T-cell (primary cell): ENCODE results near the gene ZNF79. TPM values are rescaled to one million over a fixed set of nuclear protein-coding genes. Genes with fewer than 3 reads are reported as not detected.
A peak's percentile ranks its signal among the peaks of the same experiment; 100 is the strongest.

Experiments
- ATAC-seq, 4 experiments: fragments of 200-7000 bp in 3 of 4; fragments of 150-1000 bp in 1 of 4; cut with Tn5 transposase; replicated peaks in 1 of 4; 1 replicate in 3 of 4; 2 replicates in 1 of 4; pipeline ENCODE4 v1.10.0; 2021; ENCODE audit warnings: moderate library complexity in 3 of 4, mild to moderate bottlenecking in 2 of 4, moderate number of reproducible peaks in 1 of 4
- CTCF ChIA-PET, 2 donors: fragments of 300-600 bp; sonication (Branson Sonifier 250); formaldehyde crosslinking; loops; one replicate each; lab custom pipeline; 2022; ENCODE audit warnings: antibody characterized with exemption in 2 of 2; lab: Charles Lee
- POLR2A ChIA-PET, 2 donors: fragments of 300-600 bp; sonication (Branson Sonifier 250); formaldehyde crosslinking; loops; one replicate each; lab custom pipeline; 2022; ENCODE audit warnings: antibody characterized with exemption in 2 of 2; lab: Charles Lee
- DNase-seq, 35 experiments: peaks; one replicate each; pipeline versions ENCODE4 v3.0.0 to v3.0.0-alpha.2; 2013 to 2023
- H3K27ac ChIP-seq: one replicate; pipeline ENCODE4 v1.5.1; 2013; ENCODE audit warnings: low read length
- H3K27me3 ChIP-seq, 2 experiments: replicated peaks in 1 of 2; 1 replicate in 1 of 2; 2 replicates in 1 of 2; pipeline versions ENCODE4 v1.6.1 to v1.7.0; 2013; ENCODE audit warnings: low read length in 1 of 2, mixed read lengths in 1 of 2; ENCODE audit not compliant: control insufficient read depth in 2 of 2, insufficient read depth in 2 of 2; ENCODE audit errors: extremely low read depth in 1 of 2
- H3K36me3 ChIP-seq, 2 donors: 1 replicate in 1 of 2; 2 replicates in 1 of 2; pipeline versions ENCODE4 v1.6.1 to v1.7.0; 2013; ENCODE audit warnings: low read length in 1 of 2; ENCODE audit not compliant: control insufficient read depth in 2 of 2, insufficient read depth in 1 of 2; ENCODE audit errors: extremely low read depth in 1 of 2
- H3K4me1 ChIP-seq, 2 experiments: 1 replicate in 1 of 2; 2 replicates in 1 of 2; pipeline versions ENCODE4 v1.6.1 to v1.7.0; 2013; ENCODE audit warnings: low read length in 2 of 2, mixed read lengths in 1 of 2; ENCODE audit not compliant: insufficient read depth in 2 of 2, control insufficient read depth in 1 of 2; ENCODE audit errors: extremely low read depth in 1 of 2
- H3K4me3 ChIP-seq, 2 donors: 1 replicate in 1 of 2; 2 replicates in 1 of 2; pipeline versions ENCODE4 v1.5.1 to v1.7.0; 2013; ENCODE audit warnings: mild to moderate bottlenecking in 2 of 2, low read length in 1 of 2, moderate library complexity in 1 of 2; ENCODE audit not compliant: control insufficient read depth in 1 of 2; ENCODE audit errors: extremely low read depth in 1 of 2
- H3K9me3 ChIP-seq: 2 replicates; pipeline ENCODE4 v1.7.0; 2013
- H3K27ac Mint-ChIP-seq, 2 donors: one replicate each; pipeline ENCODE4 v1.8.0; 2020 to 2021; ENCODE audit warnings: mild to moderate bottlenecking in 2 of 2, mixed read lengths in 2 of 2
- H3K27me3 Mint-ChIP-seq, 2 donors: one replicate each; pipeline ENCODE4 v1.8.0; 2021 to 2022; ENCODE audit warnings: mixed read lengths in 2 of 2
- H3K36me3 Mint-ChIP-seq: one replicate; pipeline ENCODE4 v1.8.0; 2021; ENCODE audit warnings: mixed read lengths
- H3K4me1 Mint-ChIP-seq, 3 donors: one replicate each; pipeline ENCODE4 v1.8.0; 2020 to 2022; ENCODE audit warnings: mixed read lengths in 3 of 3, mild to moderate bottlenecking in 1 of 3
- H3K4me3 Mint-ChIP-seq, 3 donors: one replicate each; pipeline ENCODE4 v1.8.0; 2020 to 2022; ENCODE audit warnings: mild to moderate bottlenecking in 3 of 3, mixed read lengths in 3 of 3, moderate library complexity in 3 of 3
- H3K9me3 Mint-ChIP-seq, 3 donors: one replicate each; pipeline ENCODE4 v1.8.0; 2020 to 2022; ENCODE audit warnings: mixed read lengths in 3 of 3
- WGBS: methylation state at CpG from one replicate; pipeline ENCODE4 v1.1.5; 2013; ENCODE audit warnings: missing lambda C conversion rate; ENCODE audit not compliant: insufficient coverage; 5-methylcytosine and 5-hydroxymethylcytosine counted together
- total RNA-seq, 35 experiments: library from RNA in 6 of 35; stranded (reverse) in 6 of 35; fragments of 120-200 nt in 1 of 35; gene quantifications; one replicate each; pipeline versions ENCODE4 v1.2.1 to v1.2.4 and lab custom pipeline; 2013 to 2026

Gene ZNF79
- total RNA-seq, 5 donors from 2014 or later (not counting 1 experiment from before 2014, with no cell fraction given): 7.2 to 20.2 (median 17.3) TPM

DNA sequence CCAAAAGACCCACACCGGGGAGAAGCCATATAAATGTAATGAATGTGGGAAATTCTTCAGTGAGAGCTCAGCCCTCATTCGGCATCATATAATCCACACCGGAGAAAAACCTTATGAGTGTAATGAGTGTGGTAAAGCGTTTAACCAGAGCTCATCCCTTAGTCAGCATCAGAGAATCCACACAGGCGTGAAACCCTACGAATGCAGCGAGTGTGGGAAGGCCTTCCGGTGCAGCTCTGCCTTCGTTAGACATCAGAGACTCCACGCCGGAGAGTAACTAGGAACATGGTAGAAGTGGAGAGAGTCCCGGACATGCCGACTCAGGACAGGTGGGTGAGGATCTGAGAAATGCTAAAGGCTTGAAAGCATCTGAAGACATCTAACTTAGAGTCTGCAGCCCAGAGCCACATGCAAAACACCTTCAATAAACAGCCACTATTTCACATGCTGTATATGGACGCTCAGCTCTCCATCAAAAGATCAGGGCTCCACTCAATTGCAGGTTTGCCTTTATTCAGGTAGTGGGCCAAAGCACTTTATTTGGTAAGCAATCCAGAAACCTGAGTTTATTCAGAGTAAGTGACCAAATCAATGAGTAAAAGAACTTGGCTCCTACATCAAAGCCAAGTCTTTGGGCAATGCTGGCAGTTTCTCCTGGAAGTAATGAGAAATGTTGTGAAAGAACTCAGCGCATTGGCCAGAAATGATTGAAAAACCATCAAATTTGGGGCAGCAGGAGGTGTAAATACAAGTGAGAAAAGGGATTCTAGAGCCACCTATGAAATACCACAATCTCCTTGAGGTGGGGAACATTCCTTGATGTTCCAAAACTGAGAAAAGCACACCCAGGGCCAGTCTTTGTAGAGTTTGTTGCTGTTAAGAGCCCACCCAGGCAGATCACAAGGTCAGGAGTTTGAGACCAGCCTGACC, 21.0 kb downstream of the ZNF79 start:
- Mint-ChIP-seq H3K36me3 (peaks cover 74% of the 10 kb centered on the region), H3K4me3 (no peak overlapping the region), H3K27ac (peak overlapping the region in 1 of 2 donors; percentile 5), H3K27me3 (no peaks in the 10 kb centered on the region), H3K9me3 (no peaks in the 10 kb centered on the region), H3K4me1 (peaks cover 22 to 28% (median 25%) of the 10 kb centered on the region in 3 donors)
- Histone ChIP-seq H3K4me1 (peaks cover 11 to 19% of the 10 kb centered on the region in 2 experiments), H3K4me3 (no peak overlapping the region), H3K36me3 (peaks cover 14 to 86% of the 10 kb centered on the region in 2 donors), H3K27me3 (no peaks in the 10 kb centered on the region), H3K9me3 (no peaks in the 10 kb centered on the region), H3K27ac (no peak overlapping the region)
- WGBS: 85% methylated on average over 9 of the region's 15 CpGs
- CTCF ChIA-PET: no interaction called here
- no peak for DNase-seq
- POLR2A ChIA-PET: interaction anchor here in 1 of 2 donors (0.5 kb wide), 1 partner anchor 13 kb away, joined by 6 read pairs; no protein-coding TSS in a partner anchor
- no peak for ATAC-seq

DNA sequence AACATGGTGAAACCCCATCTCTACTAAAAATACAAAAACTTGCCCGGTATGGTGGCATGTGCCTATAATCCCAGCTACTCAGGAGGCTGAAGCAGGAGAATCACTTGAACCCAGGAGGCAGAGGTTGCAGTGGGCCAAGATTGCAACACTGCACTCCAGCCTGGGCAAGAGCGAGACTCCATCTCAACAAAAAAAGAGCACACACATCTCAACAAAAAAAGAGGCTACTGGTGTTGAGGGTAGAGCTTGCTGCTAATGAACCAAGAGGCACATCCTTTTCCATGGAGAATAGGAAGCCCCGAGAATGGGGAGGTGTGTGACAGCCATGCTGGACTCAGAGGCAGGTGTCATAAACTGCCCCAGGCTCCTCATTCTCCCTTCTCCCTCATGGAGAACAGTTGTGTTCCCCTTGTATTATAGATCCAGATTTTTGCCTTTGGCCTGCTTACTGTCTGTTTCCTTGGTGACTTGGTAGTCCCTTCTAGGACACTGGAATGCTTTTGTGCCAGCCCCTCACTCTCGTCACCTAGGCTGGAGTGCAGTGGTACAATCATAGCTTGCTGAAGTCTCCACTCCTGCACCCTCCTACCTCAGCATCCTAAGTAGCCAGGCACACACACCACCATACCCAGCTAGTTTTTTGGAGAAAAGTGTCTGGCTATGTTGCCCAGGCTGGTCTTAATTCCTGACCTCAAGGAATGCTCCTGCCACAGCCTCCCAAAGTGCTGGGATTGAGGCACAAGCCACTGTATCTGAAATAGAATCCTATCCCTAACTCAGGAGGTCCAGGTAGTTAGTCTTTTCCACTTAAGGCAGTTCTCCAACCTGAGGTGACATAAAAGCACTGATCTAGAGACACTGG, 21.9 kb downstream of the ZNF79 start:
- peaks cover 12 to 79% of the 10 kb centered on the region in 2 donors for H3K36me3 ChIP-seq
- no peak overlapping the region for H3K4me3 ChIP-seq
- H3K4me1 Mint-ChIP-seq: peaks cover 28 to 34% (median 28%) of the 10 kb centered on the region in 3 donors
- DNase-seq: no peak
- H3K27ac Mint-ChIP-seq: peak overlapping the region; percentile 15 to 24
- H3K27ac ChIP-seq: no peak overlapping the region
- ChIA-PET POLR2A (no interaction called here), CTCF (no interaction called here)
- no peaks in the 10 kb centered on the region for H3K27me3 Mint-ChIP-seq
- H3K36me3 Mint-ChIP-seq: peaks cover 69% of the 10 kb centered on the region
- WGBS: 73% methylated on average over 2 of the region's 4 CpGs
- no peaks in the 10 kb centered on the region for H3K9me3 Mint-ChIP-seq
- no peak overlapping the region for H3K4me3 Mint-ChIP-seq
- no peaks in the 10 kb centered on the region for H3K9me3 ChIP-seq
- no peak for ATAC-seq
- no peaks in the 10 kb centered on the region for H3K27me3 ChIP-seq
- H3K4me1 ChIP-seq: peaks cover 14 to 28% of the 10 kb centered on the region in 2 experiments

DNA sequence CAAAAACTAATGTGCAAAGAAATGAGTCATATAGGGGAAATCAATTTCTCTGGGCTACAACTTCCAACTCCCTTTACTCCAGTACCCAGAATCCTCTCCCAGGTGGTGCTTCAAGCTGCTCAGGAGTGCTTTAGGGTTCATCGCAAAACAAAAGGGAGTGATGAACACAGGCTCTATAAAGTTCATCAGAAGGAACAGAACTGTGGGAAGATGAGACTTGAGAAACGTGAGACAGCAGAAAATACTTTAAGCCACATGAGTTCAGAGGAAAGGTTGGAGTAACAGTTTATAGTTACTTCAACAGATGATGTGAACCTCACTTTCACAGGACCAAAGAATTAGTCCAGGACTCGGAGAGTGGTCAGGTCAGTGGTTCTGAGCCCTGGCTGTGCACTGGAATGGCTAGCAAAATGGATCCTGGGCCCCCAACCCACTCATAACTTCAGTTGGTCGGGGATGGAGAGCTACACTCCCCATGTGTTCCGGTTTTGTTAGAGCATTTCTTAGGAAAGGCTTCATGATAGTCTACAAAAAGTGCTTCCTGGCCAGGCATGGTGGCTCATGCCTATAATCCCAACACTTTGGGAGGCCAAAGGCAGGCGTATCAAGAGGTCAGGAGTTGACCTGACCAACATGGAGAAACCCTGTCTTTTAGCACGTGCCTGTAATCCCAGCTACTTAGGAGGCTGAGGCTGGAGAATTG, 22.7 kb downstream of the ZNF79 start:
- no peaks in the 10 kb centered on the region for H3K9me3 ChIP-seq
- peaks cover 66% of the 10 kb centered on the region for H3K36me3 Mint-ChIP-seq
- H3K4me3 Mint-ChIP-seq: no peak overlapping the region
- H3K4me3 ChIP-seq: no peak overlapping the region
- H3K4me1 Mint-ChIP-seq: peaks cover 31 to 40% (median 32%) of the 10 kb centered on the region in 3 donors
- no peaks in the 10 kb centered on the region for H3K27me3 Mint-ChIP-seq
- no peak for ATAC-seq
- no peaks in the 10 kb centered on the region for H3K9me3 Mint-ChIP-seq
- no peak for DNase-seq
- 96% methylated on average over 4 of the region's 7 CpGs for WGBS
- ChIA-PET CTCF (no interaction called here), POLR2A (interaction anchor here in 1 of 2 donors (0.6 kb wide), 1 partner anchor 16 kb away, joined by 12 read pairs; no protein-coding TSS in a partner anchor)
- H3K27me3 ChIP-seq: no peaks in the 10 kb centered on the region
- no peak overlapping the region for H3K27ac Mint-ChIP-seq
- H3K4me1 ChIP-seq: peaks cover 14 to 30% of the 10 kb centered on the region in 2 experiments
- no peak overlapping the region for H3K27ac ChIP-seq
- H3K36me3 ChIP-seq: peaks cover 12 to 75% of the 10 kb centered on the region in 2 donors

DNA sequence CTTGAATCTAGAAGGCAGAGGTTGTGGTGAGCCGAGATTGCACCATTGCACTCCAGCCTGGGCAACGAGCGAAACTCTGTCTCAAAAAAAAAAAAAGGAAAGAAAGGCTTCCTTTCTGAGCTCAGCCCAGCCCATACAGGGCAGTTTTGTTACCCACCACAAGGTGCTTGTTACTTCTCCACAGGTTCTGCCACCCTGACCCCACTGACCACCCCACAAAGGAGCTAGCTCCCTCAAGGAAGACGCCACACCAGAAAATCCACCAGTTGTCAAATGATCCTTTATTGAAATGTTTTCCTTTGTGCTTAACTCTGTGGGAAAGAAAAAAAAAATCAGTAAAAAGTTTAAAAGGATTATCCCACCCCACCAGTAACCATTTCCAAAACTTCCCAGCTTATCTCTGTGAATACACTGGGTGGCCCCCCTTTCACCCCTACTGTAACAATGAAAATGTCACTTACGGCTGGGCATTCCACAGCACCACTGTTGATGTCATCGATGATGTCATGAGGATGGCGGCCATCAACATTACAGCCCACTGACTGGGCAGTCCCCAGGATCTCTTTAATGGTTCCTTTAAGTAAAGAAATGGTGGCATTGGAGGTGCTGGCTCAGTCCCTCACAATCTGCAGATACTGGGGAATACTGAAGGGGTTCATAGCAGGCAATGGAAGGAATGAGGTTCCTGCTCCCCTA, 23.4 kb downstream of the ZNF79 start:
- H3K27ac Mint-ChIP-seq: peak overlapping the region; percentile 19 to 28
- ATAC-seq (no peak), DNase-seq (no peak)
- peaks cover 14 to 37% of the 10 kb centered on the region in 2 experiments for H3K4me1 ChIP-seq
- peaks cover 63% of the 10 kb centered on the region for H3K36me3 Mint-ChIP-seq
- CTCF ChIA-PET: no interaction called here
- H3K27me3 ChIP-seq: no peaks in the 10 kb centered on the region
- no peaks in the 10 kb centered on the region for H3K9me3 ChIP-seq
- 80% methylated on average over 2 of the region's 7 CpGs for WGBS
- H3K27me3 Mint-ChIP-seq: no peaks in the 10 kb centered on the region
- peaks cover 12 to 71% of the 10 kb centered on the region in 2 donors for H3K36me3 ChIP-seq
- H3K4me3 Mint-ChIP-seq: no peak overlapping the region
- no peak overlapping the region for H3K4me3 ChIP-seq
- H3K9me3 Mint-ChIP-seq: no peaks in the 10 kb centered on the region
- peaks cover 37 to 47% (median 38%) of the 10 kb centered on the region in 3 donors for H3K4me1 Mint-ChIP-seq
- no peak overlapping the region for H3K27ac ChIP-seq
- POLR2A ChIA-PET: interaction anchor here in 1 of 2 donors (0.5 to 0.6 kb wide), 2 partner anchors 15 to 325 kb away, joined by 5 to 12 read pairs; no protein-coding TSS in a partner anchor

DNA sequence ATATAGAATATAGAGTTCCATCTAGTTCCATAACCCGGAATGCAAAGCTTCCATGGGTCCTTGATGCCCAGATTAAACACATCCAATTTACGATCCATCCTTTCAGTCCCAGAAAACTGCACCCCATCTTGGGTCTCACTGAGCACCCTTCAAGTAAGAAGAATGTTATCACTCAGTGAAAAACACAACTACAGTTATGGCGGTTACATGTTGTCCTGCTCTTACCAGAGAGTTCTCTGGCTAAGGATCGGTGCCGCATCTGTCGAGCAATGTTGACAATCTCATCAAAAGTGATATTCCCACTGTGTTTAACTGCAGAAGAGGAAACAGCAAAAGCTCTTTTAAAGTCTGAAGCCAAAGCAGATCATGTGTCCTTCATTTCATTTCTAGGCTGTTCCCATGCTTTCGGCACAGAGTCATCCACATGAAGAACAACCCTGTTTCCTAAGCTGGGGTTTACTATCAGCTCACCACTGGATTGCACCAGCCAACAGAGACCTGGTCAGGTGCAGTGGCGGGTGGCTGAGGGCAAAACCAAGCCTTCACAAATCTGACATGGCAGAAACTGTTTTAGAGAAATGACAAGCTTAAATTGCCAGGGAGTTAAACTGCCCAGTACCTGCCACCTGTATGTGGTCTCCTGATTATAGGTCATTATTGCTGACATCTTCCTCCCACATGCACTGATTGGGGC, 24.1 kb downstream of the ZNF79 start:
- Mint-ChIP-seq H3K4me1 (peaks cover 37 to 49% (median 38%) of the 10 kb centered on the region in 3 donors), H3K27me3 (no peaks in the 10 kb centered on the region), H3K36me3 (peaks cover 60% of the 10 kb centered on the region), H3K4me3 (peak overlapping the region in 2 of 3 donors; percentile 52 to 93), H3K27ac (peak overlapping the region in 1 of 2 donors; percentile 97), H3K9me3 (no peaks in the 10 kb centered on the region)
- no peak overlapping the region for H3K27ac ChIP-seq
- H3K4me1 ChIP-seq: peaks cover 14 to 39% of the 10 kb centered on the region in 2 experiments
- POLR2A ChIA-PET: interaction anchor here in 1 of 2 donors (0.5 kb wide), 3 partner anchors 224 to 337 kb away, joined by 4 to 5 read pairs (median 4); partner anchors contain the start of gene CDK9
- H3K36me3 ChIP-seq: peaks cover 12 to 65% of the 10 kb centered on the region in 2 donors
- 84% methylated on average over 7 of the region's 8 CpGs for WGBS
- H3K27me3 ChIP-seq: no peaks in the 10 kb centered on the region
- H3K4me3 ChIP-seq: no peak overlapping the region
- no peak for ATAC-seq
- DNase-seq: no peak
- H3K9me3 ChIP-seq: no peaks in the 10 kb centered on the region
- CTCF ChIA-PET: no interaction called here
